ENCODE data around the gene HOXC5.
A peak's percentile ranks its signal among the peaks of the same experiment; 100 is the strongest.

HOXC5 gene

GRCh38 chr12:54032627-54033100, at the start of gene HOXC5:
Gene HOXC5, plus strand, starts transcription at chr12:54033050. Its CDS starts 73 bp downstream, at chr12:54033123.
- DNase-seq (ENCODE audit: extremely low read depth in 1 of 2, low read depth in 1 of 2), result peak in 1 of 2 donors; percentile 40

- no peak for DNase-seq (ENCODE audit: extremely low read depth in 1 of 2, low read depth in 1 of 2)
Observed at GRCh38 chr12:53983568-53983949, 49.3 kb upstream of the HOXC5 start.

- DNase-seq (ENCODE audit: extremely low read depth in 1 of 2, low read depth in 1 of 2), result no peak
Observed at GRCh38 chr12:53983950-53984572, 48.8 kb upstream of the HOXC5 start.

- peak; percentile 56 to 65 for DNase-seq (ENCODE audit: extremely low read depth in 1 of 2, low read depth in 1 of 2)
Observed at GRCh38 chr12:53984901-53985691, 47.8 kb upstream of the HOXC5 start, which contains the start of gene HOXC10. Gene HOXC10, plus strand, starts transcription at chr12:53985146. Its CDS starts 114 bp downstream, at chr12:53985260.

GRCh38 chr12:53985692-53985993, 47.2 kb upstream of the HOXC5 start:
- DNase-seq (ENCODE audit: extremely low read depth in 1 of 2, low read depth in 1 of 2), result no peak

- DNase-seq (ENCODE audit: extremely low read depth in 1 of 2, low read depth in 1 of 2), result no peak
Observed at GRCh38 chr12:53985994-53986685, 46.7 kb upstream of the HOXC5 start.

GRCh38 chr12:53986686-53987483, 46.0 kb upstream of the HOXC5 start:
- DNase-seq (ENCODE audit: extremely low read depth in 1 of 2, low read depth in 1 of 2), result no peak

- no peak for DNase-seq (ENCODE audit: extremely low read depth in 1 of 2, low read depth in 1 of 2)
Observed at GRCh38 chr12:53987787-53988230, 45.0 kb upstream of the HOXC5 start.

- DNase-seq (ENCODE audit: extremely low read depth in 1 of 2, low read depth in 1 of 2), result no peak
Observed at GRCh38 chr12:53988541-53989226, 44.2 kb upstream of the HOXC5 start.

- DNase-seq (ENCODE audit: extremely low read depth in 1 of 2, low read depth in 1 of 2), result no peak
Observed at GRCh38 chr12:53989227-53990113, 43.4 kb upstream of the HOXC5 start.

- DNase-seq (ENCODE audit: extremely low read depth in 1 of 2, low read depth in 1 of 2), result no peak
Observed at GRCh38 chr12:53990311-53991076, 42.4 kb upstream of the HOXC5 start.

GRCh38 chr12:53991077-53991460, 41.8 kb upstream of the HOXC5 start:
- DNase-seq (ENCODE audit: extremely low read depth in 1 of 2, low read depth in 1 of 2), result no peak

- no peak for DNase-seq (ENCODE audit: extremely low read depth in 1 of 2, low read depth in 1 of 2)
Observed at GRCh38 chr12:53992377-53992889, 40.4 kb upstream of the HOXC5 start.

- DNase-seq (ENCODE audit: extremely low read depth in 1 of 2, low read depth in 1 of 2), result no peak
Observed at GRCh38 chr12:53993162-53994008, 39.5 kb upstream of the HOXC5 start.

- DNase-seq (ENCODE audit: extremely low read depth in 1 of 2, low read depth in 1 of 2), result no peak
Observed at GRCh38 chr12:53994009-53994263, 38.9 kb upstream of the HOXC5 start.

GRCh38 chr12:53994264-53995001, 38.4 kb upstream of the HOXC5 start:
- no peak for DNase-seq (ENCODE audit: extremely low read depth in 1 of 2, low read depth in 1 of 2)

- DNase-seq (ENCODE audit: extremely low read depth in 1 of 2, low read depth in 1 of 2), result no peak
Observed at GRCh38 chr12:53995002-53995377, 37.9 kb upstream of the HOXC5 start.
